KMS-11 (cell line): Measurements from ENCODE around the gene NSUN7.
A peak's percentile ranks its signal among the peaks of the same experiment; 100 is the strongest.

Experiments used
- H2AFZ ChIP-seq: fragments of 200-600 bp; sonication (generic); 2 replicates; pipeline ENCODE4 v1.6.1; 2016; ENCODE audit warnings: antibody characterized with exemption, mixed run types, low read depth
- H3K27ac ChIP-seq: fragments of 200-600 bp; sonication (generic); 2 replicates; pipeline ENCODE4 v1.6.1; 2016; ENCODE audit warnings: mild to moderate bottlenecking, mixed run types
- H3K27me3 ChIP-seq: fragments of 200-600 bp; sonication (generic); 2 replicates; pipeline ENCODE4 v1.6.1; 2017; ENCODE audit warnings: mild to moderate bottlenecking, low read depth, mixed run types, moderate library complexity; ENCODE audit not compliant: insufficient read depth
- H3K36me3 ChIP-seq: fragments of 200-600 bp; sonication (generic); 2 replicates; pipeline ENCODE4 v1.6.1; 2017; ENCODE audit warnings: mild to moderate bottlenecking, mixed run types; ENCODE audit not compliant: insufficient read depth
- H3K4me1 ChIP-seq: fragments of 200-600 bp; sonication (generic); 2 replicates; pipeline ENCODE4 v1.6.1; 2016; ENCODE audit warnings: mild to moderate bottlenecking, low read depth, mixed run types; ENCODE audit not compliant: poor library complexity, severe bottlenecking
- H3K4me2 ChIP-seq: fragments of 200-600 bp; sonication (generic); 2 replicates; pipeline ENCODE4 v1.7.0; 2016; ENCODE audit warnings: mild to moderate bottlenecking, mixed run types
- H3K4me3 ChIP-seq: fragments of 200-600 bp; sonication (generic); IDR thresholded peaks from 2 replicates; pipeline ENCODE4 v1.6.1; 2017; ENCODE audit warnings: low read depth, low read length, mixed read lengths; ENCODE audit not compliant: insufficient read depth
- H3K79me2 ChIP-seq: fragments of 200-600 bp; sonication (generic); 2 replicates; pipeline ENCODE4 v1.6.1; 2016; ENCODE audit warnings: low read depth, mixed run types; ENCODE audit not compliant: insufficient read depth
- H3K9ac ChIP-seq: fragments of 200-600 bp; sonication (generic); 2 replicates; pipeline ENCODE4 v1.6.1; 2016; ENCODE audit warnings: mild to moderate bottlenecking, mixed run types
- H4K20me1 ChIP-seq: fragments of 200-600 bp; sonication (generic); 2 replicates; pipeline ENCODE4 v1.6.1; 2016; ENCODE audit warnings: mild to moderate bottlenecking, mixed run types; ENCODE audit not compliant: insufficient read depth
- TF ChIP-seq, protein P1 (sequence below): fragments of 200-600 bp; sonication (generic); conservative IDR thresholded peaks from 2 replicates; pipeline ENCODE4 v1.6.1; 2017; ENCODE audit warnings: low read depth, mild to moderate bottlenecking, antibody characterized with exemption, low read length, moderate library complexity, mixed read lengths

NSUN7 gene

DNA sequence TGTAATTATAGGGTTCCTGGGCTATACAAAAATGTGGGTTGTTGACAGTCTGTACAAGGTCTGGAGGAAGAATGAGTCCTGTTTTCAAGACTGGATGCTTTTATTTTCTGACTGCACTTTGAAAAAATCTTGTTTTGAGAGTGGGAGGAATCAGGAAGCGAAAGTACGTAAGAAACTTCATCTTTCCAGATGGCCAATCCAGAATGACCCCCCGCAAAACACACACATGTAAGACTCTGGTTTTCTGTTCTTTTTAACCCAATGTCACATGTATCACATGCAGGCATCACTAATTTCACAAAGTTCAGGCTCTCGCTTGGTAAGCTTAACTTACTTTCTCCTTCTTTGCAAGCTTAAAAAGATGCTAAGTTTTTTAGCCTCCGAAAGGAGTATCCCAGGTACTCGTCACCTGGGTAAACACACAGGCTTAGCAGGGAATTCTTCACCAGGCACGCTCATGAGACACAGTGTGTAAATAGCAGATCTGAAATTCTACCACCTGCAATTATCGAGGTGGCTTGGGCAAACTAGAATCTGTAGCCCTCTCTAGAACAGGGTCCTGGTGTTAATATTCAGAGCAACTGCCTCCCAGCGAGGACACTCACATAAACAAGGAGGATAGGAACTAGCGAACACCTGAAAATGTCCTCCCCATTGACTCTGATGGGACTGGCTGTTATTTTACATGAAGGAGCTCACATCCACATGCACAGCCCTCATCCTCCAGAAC, 90.7 kb downstream of the NSUN7 start:
- Histone ChIP-seq H2AFZ (no peak overlapping the region), H3K9ac (no peak overlapping the region), H3K4me2 (no peak overlapping the region), H4K20me1 (no peaks in the 10 kb centered on the region), H3K27me3 (no peaks in the 10 kb centered on the region), H3K27ac (no peak overlapping the region), H3K36me3 (no peaks in the 10 kb centered on the region), H3K4me3 (no peak overlapping the region), H3K79me2 (no peaks in the 10 kb centered on the region), H3K4me1 (no peaks in the 10 kb centered on the region)
- TF ChIP-seq, protein P1, sequence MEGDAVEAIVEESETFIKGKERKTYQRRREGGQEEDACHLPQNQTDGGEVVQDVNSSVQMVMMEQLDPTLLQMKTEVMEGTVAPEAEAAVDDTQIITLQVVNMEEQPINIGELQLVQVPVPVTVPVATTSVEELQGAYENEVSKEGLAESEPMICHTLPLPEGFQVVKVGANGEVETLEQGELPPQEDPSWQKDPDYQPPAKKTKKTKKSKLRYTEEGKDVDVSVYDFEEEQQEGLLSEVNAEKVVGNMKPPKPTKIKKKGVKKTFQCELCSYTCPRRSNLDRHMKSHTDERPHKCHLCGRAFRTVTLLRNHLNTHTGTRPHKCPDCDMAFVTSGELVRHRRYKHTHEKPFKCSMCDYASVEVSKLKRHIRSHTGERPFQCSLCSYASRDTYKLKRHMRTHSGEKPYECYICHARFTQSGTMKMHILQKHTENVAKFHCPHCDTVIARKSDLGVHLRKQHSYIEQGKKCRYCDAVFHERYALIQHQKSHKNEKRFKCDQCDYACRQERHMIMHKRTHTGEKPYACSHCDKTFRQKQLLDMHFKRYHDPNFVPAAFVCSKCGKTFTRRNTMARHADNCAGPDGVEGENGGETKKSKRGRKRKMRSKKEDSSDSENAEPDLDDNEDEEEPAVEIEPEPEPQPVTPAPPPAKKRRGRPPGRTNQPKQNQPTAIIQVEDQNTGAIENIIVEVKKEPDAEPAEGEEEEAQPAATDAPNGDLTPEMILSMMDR = no peak

- Histone ChIP-seq H3K4me3 (no peak overlapping the region), H3K27ac (no peak overlapping the region), H3K36me3 (no peaks in the 10 kb centered on the region), H2AFZ (no peak overlapping the region), H3K9ac (no peak overlapping the region), H3K4me2 (no peak overlapping the region), H3K79me2 (no peaks in the 10 kb centered on the region), H3K27me3 (no peaks in the 10 kb centered on the region), H4K20me1 (no peaks in the 10 kb centered on the region), H3K4me1 (no peaks in the 10 kb centered on the region)
- TF ChIP-seq, protein P1 = peak; percentile 76
Observed at GRCh38 chr4:40840985-40841571, 91.3 kb downstream of the NSUN7 start.

DNA sequence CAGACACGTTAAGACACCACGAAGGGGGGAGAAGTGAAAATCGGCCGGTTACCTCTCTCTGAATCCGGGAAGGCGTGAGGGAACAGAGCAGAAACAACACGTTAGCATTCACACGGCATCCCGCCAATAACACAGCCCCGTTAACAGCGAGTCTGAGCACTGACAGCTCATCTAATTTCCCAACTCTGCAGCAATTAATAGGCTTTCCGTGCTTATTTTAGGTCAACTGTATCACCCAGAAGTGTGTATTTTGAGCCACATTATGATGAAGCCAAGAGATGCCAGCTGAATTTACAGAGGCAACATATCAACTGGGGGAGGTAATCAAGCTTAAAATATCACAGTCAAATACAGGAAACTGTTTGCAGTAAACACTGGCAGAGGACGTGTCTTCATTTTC, 92.6 kb downstream of the NSUN7 start:
- H3K27me3 ChIP-seq = no peaks in the 10 kb centered on the region
- H4K20me1 ChIP-seq = no peaks in the 10 kb centered on the region
- H3K4me2 ChIP-seq = no peak overlapping the region
- H3K27ac ChIP-seq = no peak overlapping the region
- no peak overlapping the region for H3K4me3 ChIP-seq
- H3K9ac ChIP-seq = no peak overlapping the region
- H3K79me2 ChIP-seq = no peaks in the 10 kb centered on the region
- no peak overlapping the region for H2AFZ ChIP-seq
- no peaks in the 10 kb centered on the region for H3K36me3 ChIP-seq
- no peaks in the 10 kb centered on the region for H3K4me1 ChIP-seq
- TF ChIP-seq, protein P1 = no peak

- Histone ChIP-seq H3K4me1 (no peaks in the 10 kb centered on the region), H3K36me3 (no peaks in the 10 kb centered on the region), H3K27ac (no peak overlapping the region), H3K4me2 (no peak overlapping the region), H4K20me1 (no peaks in the 10 kb centered on the region), H2AFZ (no peak overlapping the region), H3K27me3 (no peaks in the 10 kb centered on the region), H3K9ac (no peak overlapping the region), H3K79me2 (no peaks in the 10 kb centered on the region), H3K4me3 (no peak overlapping the region)
- TF ChIP-seq, protein P1 = no peak
Observed at GRCh38 chr4:40842725-40843423, 93.1 kb downstream of the NSUN7 start.
